SK-N-SH (cell line): ENCODE data around the gene CD81. TPM values are rescaled to one million over a fixed set of nuclear protein-coding genes. Genes with fewer than 3 reads are reported as not detected.

Experiments used
- CTCF ChIA-PET: fragments of 300-600, 350-600 bp; formaldehyde crosslinking; extraction: SDS; loops from one replicate; lab custom pipeline; 2021; lab: Yijun Ruan, JAX
- POLR2A ChIA-PET: fragments of 350-600 bp; sonication (Branson Sonifier 250); formaldehyde crosslinking; extraction: SDS; loops from one replicate; lab custom pipeline; 2020; ENCODE audit warnings: antibody characterized with exemption, inconsistent platforms; lab: Yijun Ruan, JAX
- DNase-seq: peaks from one replicate; pipeline ENCODE4 v3.0.0; 2012
- H2AFZ ChIP-seq: fragments of 200-600 bp; sonication (generic); 2 replicates; pipeline ENCODE4 v1.8.1; 2016; ENCODE audit warnings: antibody characterized with exemption, mild to moderate bottlenecking, low read depth
- H3F3A ChIP-seq: fragments of 200-600 bp; sonication (generic); replicated peaks from 2 replicates; pipeline ENCODE3; 2016; ENCODE audit warnings: antibody characterized with exemption, mild to moderate bottlenecking; ENCODE audit not compliant: insufficient read depth
- H3K27ac ChIP-seq, 2 experiments: fragments of 200-500 bp in 1 of 2; fragments of 200-600 bp in 1 of 2; sonication (Bioruptor generic) in 1 of 2; sonication (generic), shearing (Covaris generic) in 1 of 2; 2 replicates each; pipeline versions ENCODE4 v1.5.1 to v1.6.1; 2014 to 2016; ENCODE audit warnings: low read depth in 2 of 2, inconsistent platforms in 1 of 2, low read length in 1 of 2, mild to moderate bottlenecking in 1 of 2, mixed read lengths in 1 of 2
- H3K27me3 ChIP-seq: fragments of 200-600 bp; sonication (generic), shearing (Covaris generic); 2 replicates; pipeline ENCODE4 v1.6.1; 2016; ENCODE audit warnings: mixed run types; ENCODE audit not compliant: insufficient read depth
- H3K36me3 ChIP-seq, 2 experiments: fragments of 200-500 bp in 1 of 2; fragments of 200-600 bp in 1 of 2; sonication (Bioruptor generic) in 1 of 2; sonication (generic) in 1 of 2; replicated peaks in 1 of 2; 2 replicates each; pipeline versions ENCODE3 to v1.5.1; 2014 to 2016; ENCODE audit warnings: low read length in 1 of 2, mild to moderate bottlenecking in 1 of 2; ENCODE audit not compliant: insufficient read depth in 2 of 2, control insufficient read depth in 1 of 2
- H3K4me1 ChIP-seq, 2 experiments: fragments of 200-500 bp in 1 of 2; fragments of 200-600 bp in 1 of 2; sonication (Bioruptor generic) in 1 of 2; sonication (generic), shearing (Covaris generic) in 1 of 2; 2 replicates each; pipeline versions ENCODE4 v1.5.1 to v1.6.1; 2014 to 2016; ENCODE audit warnings: low read depth in 1 of 2, low read length in 1 of 2, mixed run types in 1 of 2; ENCODE audit not compliant: insufficient read depth in 2 of 2, control insufficient read depth in 1 of 2
- H3K4me2 ChIP-seq: fragments of 200-600 bp; sonication (generic), shearing (Covaris generic); 2 replicates; pipeline ENCODE4 v1.6.1; 2017; ENCODE audit warnings: mixed run types
- H3K4me3 ChIP-seq, 2 experiments: fragments of 200-500 bp in 1 of 2; fragments of 200-600 bp in 1 of 2; sonication (Bioruptor generic) in 1 of 2; sonication (generic), shearing (Covaris generic) in 1 of 2; 2 replicates each; pipeline versions ENCODE4 v1.5.1 to v1.8.1; 2014 to 2016; ENCODE audit warnings: low read depth in 2 of 2, inconsistent platforms in 1 of 2, low read length in 1 of 2, mild to moderate bottlenecking in 1 of 2, mixed read lengths in 1 of 2, moderate library complexity in 1 of 2
- H3K79me2 ChIP-seq: fragments of 200-600 bp; sonication (generic); 2 replicates; pipeline ENCODE4 v1.8.1; 2017; ENCODE audit warnings: mild to moderate bottlenecking; ENCODE audit not compliant: insufficient read depth
- H3K9ac ChIP-seq: fragments of 200-600 bp; sonication (generic); 2 replicates; pipeline ENCODE4 v1.6.1; 2017; ENCODE audit warnings: mixed run types
- H3K9me2 ChIP-seq: fragments of 200-600 bp; sonication (generic); 2 replicates; pipeline ENCODE4 v1.6.1; 2017; ENCODE audit warnings: mixed run types
- H3K9me3 ChIP-seq: fragments of 200-600 bp; sonication (generic); 2 replicates; pipeline ENCODE4 v1.6.1; 2017; ENCODE audit warnings: mixed run types, mild to moderate bottlenecking, moderate library complexity
- H4K20me1 ChIP-seq: fragments of 200-600 bp; sonication (generic); 2 replicates; pipeline ENCODE4 v1.6.1; 2017; ENCODE audit warnings: mild to moderate bottlenecking, mixed run types; ENCODE audit not compliant: insufficient read depth
- CHD2 ChIP-seq: fragments of 150-350 bp; IDR thresholded peaks from 2 replicates; pipeline ENCODE4 v1.6.1; 2018; ENCODE audit warnings: low read length; ENCODE audit not compliant: partially characterized antibody
- ELF1 ChIP-seq: IDR thresholded peaks from 2 replicates; pipeline ENCODE4 v1.4.0; 2012
- EP300 ChIP-seq, 2 experiments: IDR thresholded peaks; 2 replicates each; pipeline versions ENCODE4 v1.4.0 to v1.6.1; 2012; ENCODE audit warnings: borderline replicate concordance in 1 of 2, low read depth in 1 of 2, low read length in 1 of 2
- EZH2phosphoT487 ChIP-seq: fragments of 200-600 bp; sonication (generic); IDR thresholded peaks from 2 replicates; pipeline ENCODE4 v1.6.1; 2017; ENCODE audit warnings: low read depth, mixed run types, mild to moderate bottlenecking, antibody characterized with exemption, moderate library complexity, borderline replicate concordance
- FOXJ3 ChIP-seq: sonication (generic); formaldehyde crosslinking; IDR thresholded peaks from 2 replicates; pipeline ENCODE4 v1.5.1; 2020; ENCODE audit warnings: mild to moderate bottlenecking, missing genetic modification reagents
- FOXM1 ChIP-seq: IDR thresholded peaks from 2 replicates; pipeline ENCODE4 v1.4.0; 2012; ENCODE audit warnings: low read depth, mild to moderate bottlenecking
- GABPA ChIP-seq: IDR thresholded peaks from 2 replicates; pipeline ENCODE4 v1.4.0; 2012; ENCODE audit warnings: low read depth, mild to moderate bottlenecking
- MXI1 ChIP-seq: IDR thresholded peaks from 2 replicates; pipeline ENCODE4 v1.6.1; 2012; ENCODE audit warnings: mild to moderate bottlenecking, low read depth, low read length, improper control_type of control experiment
- NRF1 ChIP-seq: IDR thresholded peaks from 2 replicates; pipeline ENCODE4 v1.6.1; 2012; ENCODE audit warnings: low read depth, mild to moderate bottlenecking, low read length
- POLR2AphosphoS5 ChIP-seq: IDR thresholded peaks from 2 replicates; pipeline ENCODE4 v1.6.1; 2012; ENCODE audit warnings: low read depth, low read length
- RAD21 ChIP-seq: IDR thresholded peaks from 2 replicates; pipeline ENCODE4 v1.6.1; 2012; ENCODE audit warnings: mild to moderate bottlenecking, low read length
- RCOR1 ChIP-seq: fragments of 150-350 bp; IDR thresholded peaks from 2 replicates; pipeline ENCODE4 v1.6.1; 2017; ENCODE audit warnings: antibody characterized with exemption, low read length
- REST ChIP-seq: IDR thresholded peaks from 2 replicates; pipeline ENCODE4 v1.6.1; 2012; ENCODE audit warnings: mild to moderate bottlenecking, low read depth, low read length, moderate library complexity
- RFX5 ChIP-seq: IDR thresholded peaks from 2 replicates; pipeline ENCODE4 v1.6.1; 2012; ENCODE audit warnings: mild to moderate bottlenecking, improper control_type of control experiment, low read length
- RXRA ChIP-seq: IDR thresholded peaks from 2 replicates; pipeline ENCODE4 v1.4.0; 2012; ENCODE audit warnings: low read depth, mild to moderate bottlenecking, borderline replicate concordance
- SMC3 ChIP-seq: IDR thresholded peaks from 2 replicates; pipeline ENCODE4 v1.6.1; 2012; ENCODE audit warnings: low read depth, low read length, improper control_type of control experiment
- TAF1 ChIP-seq: IDR thresholded peaks from 2 replicates; pipeline ENCODE4 v1.6.1; 2012; ENCODE audit warnings: low read depth, mild to moderate bottlenecking, low read length, moderate library complexity, borderline replicate concordance
- TCF12 ChIP-seq: IDR thresholded peaks from 2 replicates; pipeline ENCODE4 v1.4.0; 2012
- USF1 ChIP-seq: IDR thresholded peaks from 2 replicates; pipeline ENCODE4 v1.4.0; 2012; ENCODE audit warnings: low read depth, borderline replicate concordance
- WGBS: methylation state at CpG from one replicate; pipeline ENCODE4 v1.1.6; 2017; ENCODE audit warnings: low lambda C conversion rate; 5-methylcytosine and 5-hydroxymethylcytosine counted together
- polyA plus RNA-seq, 3 experiments: library from polyadenylated mRNA; depleted of rRNA; stranded (reverse); fragments of >200 nt; gene quantifications; 2 replicates each; pipeline ENCODE4 v1.2.3, GENCODE V29; 2012
- TF ChIP-seq, protein P1 (sequence below): fragments of 150-350 bp; IDR thresholded peaks from 2 replicates; pipeline ENCODE4 v1.6.1; 2017; ENCODE audit warnings: antibody characterized with exemption, low read length, low read depth, borderline replicate concordance

Gene CD81
- polyA plus RNA-seq, 1 of the 3 experiments (the other 2 are of a cell fraction): 517 TPM

- H3K4me3 ChIP-seq: no peak overlapping the region
- no peak overlapping the region for H2AFZ ChIP-seq
- no peaks in the 10 kb centered on the region for H4K20me1 ChIP-seq
- 91% methylated on average over 4 of the region's 12 CpGs for WGBS
- H3K79me2 ChIP-seq: peaks cover 22% of the 10 kb centered on the region
- no peaks in the 10 kb centered on the region for H3K9me2 ChIP-seq
- no peak overlapping the region for H3K4me2 ChIP-seq
- peaks cover 3% of the 10 kb centered on the region for H3F3A ChIP-seq
- no peak for TF ChIP-seq RAD21
- no peak for TF ChIP-seq USF1
- no peak for TF ChIP-seq CHD2
- no peak for TF ChIP-seq POLR2AphosphoS5
- TF ChIP-seq EP300 (IDR thresholded peaks at IDR 0.05; ENCODE audit: borderline replicate concordance in 1 of 2, low read depth in 1 of 2, low read length in 1 of 2): no peak
- TF ChIP-seq EZH2phosphoT487: no peak
- TF ChIP-seq TCF12: no peak
- no peak for TF ChIP-seq FOXJ3 (CRISPR knock-in tag)
- no peak for TF ChIP-seq ELF1
- TF ChIP-seq REST: no peak
- no peak for TF ChIP-seq TAF1
- no peak for TF ChIP-seq MXI1
- TF ChIP-seq, protein P1, sequence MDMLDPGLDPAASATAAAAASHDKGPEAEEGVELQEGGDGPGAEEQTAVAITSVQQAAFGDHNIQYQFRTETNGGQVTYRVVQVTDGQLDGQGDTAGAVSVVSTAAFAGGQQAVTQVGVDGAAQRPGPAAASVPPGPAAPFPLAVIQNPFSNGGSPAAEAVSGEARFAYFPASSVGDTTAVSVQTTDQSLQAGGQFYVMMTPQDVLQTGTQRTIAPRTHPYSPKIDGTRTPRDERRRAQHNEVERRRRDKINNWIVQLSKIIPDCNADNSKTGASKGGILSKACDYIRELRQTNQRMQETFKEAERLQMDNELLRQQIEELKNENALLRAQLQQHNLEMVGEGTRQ: no peak
- no peak for TF ChIP-seq SMC3
- TF ChIP-seq RXRA: no peak
- TF ChIP-seq FOXM1: no peak
- no peak for TF ChIP-seq GABPA
- TF ChIP-seq RCOR1: no peak
- no peak for TF ChIP-seq RFX5
- no peak for TF ChIP-seq NRF1
- H3K9ac ChIP-seq: no peak overlapping the region
- ChIA-PET POLR2A (interaction anchor here (1.0 to 1.7 kb wide), 2 partner anchors 8 to 15 kb away, joined by 3 to 6 read pairs; no protein-coding TSS in a partner anchor), CTCF (interaction anchor here (4.6 to 9.9 kb wide), 2 partner anchors 15 to 127 kb away, joined by 21 to 166 read pairs; no protein-coding TSS in a partner anchor)
- no peaks in the 10 kb centered on the region for H3K27me3 ChIP-seq
- no peak for DNase-seq
- no peaks in the 10 kb centered on the region for H3K9me3 ChIP-seq
- no peak overlapping the region for H3K27ac ChIP-seq
- peaks cover 6 to 11% of the 10 kb centered on the region in 2 experiments; a peak in 2 of 4 replicates for H3K4me1 ChIP-seq
- peaks cover 0 to 24% of the 10 kb centered on the region in 2 experiments for H3K36me3 ChIP-seq
Observed at GRCh38 chr11:2404735-2405196, 27.7 kb downstream of the CD81 start.
